ENCODE data around the gene PIMREG. TPM values are rescaled to one million over a fixed set of nuclear protein-coding genes. Genes with fewer than 3 reads are reported as not detected.

Gene PIMREG
- total and polyA plus RNA-seq, 2 experiments from 2014 or later: 11.3 to 70.6 TPM

DNA sequence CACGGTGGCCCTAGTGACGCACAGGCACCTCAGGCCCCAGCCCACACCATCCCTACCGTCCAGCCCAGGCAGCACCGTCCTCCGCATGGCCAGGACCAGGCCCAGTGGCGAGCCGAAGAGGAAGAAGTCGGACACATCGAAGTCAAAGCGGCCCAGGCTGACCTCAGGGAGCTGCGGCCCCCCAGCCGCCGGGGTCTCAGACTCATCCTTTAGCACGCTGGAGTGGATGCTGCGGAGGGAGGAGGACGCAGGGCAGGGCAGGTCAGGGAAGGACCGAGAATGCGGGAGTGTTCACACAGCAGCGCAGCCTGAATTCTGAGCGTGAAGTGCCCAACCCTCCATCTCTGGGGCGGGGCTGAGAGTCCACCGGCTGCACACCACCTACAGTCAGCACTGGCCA is 30.1 kb downstream of the PIMREG start:
- no peak for DNase-seq (ENCODE audit: low read depth in 1 of 2, low spot score in 1 of 2)
- Histone ChIP-seq H3K4me3 (no peak overlapping the region), H3K27me3 (no peaks in the 10 kb centered on the region), H3K4me1 (ENCODE audit: low read depth) (no peaks in the 10 kb centered on the region), H3K36me3 (no peaks in the 10 kb centered on the region), H3K9me3 (ENCODE audit: low read depth) (no peaks in the 10 kb centered on the region), H3K27ac (no peak overlapping the region)
- TF ChIP-seq, protein P1, sequence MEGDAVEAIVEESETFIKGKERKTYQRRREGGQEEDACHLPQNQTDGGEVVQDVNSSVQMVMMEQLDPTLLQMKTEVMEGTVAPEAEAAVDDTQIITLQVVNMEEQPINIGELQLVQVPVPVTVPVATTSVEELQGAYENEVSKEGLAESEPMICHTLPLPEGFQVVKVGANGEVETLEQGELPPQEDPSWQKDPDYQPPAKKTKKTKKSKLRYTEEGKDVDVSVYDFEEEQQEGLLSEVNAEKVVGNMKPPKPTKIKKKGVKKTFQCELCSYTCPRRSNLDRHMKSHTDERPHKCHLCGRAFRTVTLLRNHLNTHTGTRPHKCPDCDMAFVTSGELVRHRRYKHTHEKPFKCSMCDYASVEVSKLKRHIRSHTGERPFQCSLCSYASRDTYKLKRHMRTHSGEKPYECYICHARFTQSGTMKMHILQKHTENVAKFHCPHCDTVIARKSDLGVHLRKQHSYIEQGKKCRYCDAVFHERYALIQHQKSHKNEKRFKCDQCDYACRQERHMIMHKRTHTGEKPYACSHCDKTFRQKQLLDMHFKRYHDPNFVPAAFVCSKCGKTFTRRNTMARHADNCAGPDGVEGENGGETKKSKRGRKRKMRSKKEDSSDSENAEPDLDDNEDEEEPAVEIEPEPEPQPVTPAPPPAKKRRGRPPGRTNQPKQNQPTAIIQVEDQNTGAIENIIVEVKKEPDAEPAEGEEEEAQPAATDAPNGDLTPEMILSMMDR (IDR thresholded peaks at IDR 0.05; ENCODE audit: low read depth, low read length): no peak

DNA sequence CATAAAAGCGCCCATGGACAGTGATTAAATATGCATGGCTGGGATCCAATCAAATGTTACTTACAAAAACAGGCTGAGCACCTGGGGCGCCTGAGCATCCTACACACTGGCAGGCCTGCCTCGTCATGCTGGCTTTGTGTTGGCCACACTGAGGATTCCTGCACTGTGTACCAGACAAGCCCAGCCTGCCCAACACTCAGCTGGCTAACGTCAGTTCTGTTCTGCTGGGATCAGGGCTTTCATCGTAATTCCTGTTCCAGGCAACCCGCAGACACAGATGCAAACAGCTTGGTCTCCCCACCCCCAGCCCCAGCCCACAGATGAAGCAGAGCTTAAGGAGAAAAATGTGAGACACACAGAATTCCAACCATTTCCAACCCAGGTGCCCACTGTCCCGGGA is 30.7 kb downstream of the PIMREG start:
- no peaks in the 10 kb centered on the region for H3K27me3 ChIP-seq
- DNase-seq (ENCODE audit: low read depth in 1 of 2, low spot score in 1 of 2): no peak
- H3K4me3 ChIP-seq: no peak overlapping the region
- H3K36me3 ChIP-seq: no peaks in the 10 kb centered on the region
- TF ChIP-seq, protein P1 (IDR thresholded peaks at IDR 0.05; ENCODE audit: low read depth, low read length): no peak
- H3K4me1 ChIP-seq (ENCODE audit: low read depth): no peaks in the 10 kb centered on the region
- no peaks in the 10 kb centered on the region for H3K9me3 ChIP-seq (ENCODE audit: low read depth)
- no peak overlapping the region for H3K27ac ChIP-seq

DNA sequence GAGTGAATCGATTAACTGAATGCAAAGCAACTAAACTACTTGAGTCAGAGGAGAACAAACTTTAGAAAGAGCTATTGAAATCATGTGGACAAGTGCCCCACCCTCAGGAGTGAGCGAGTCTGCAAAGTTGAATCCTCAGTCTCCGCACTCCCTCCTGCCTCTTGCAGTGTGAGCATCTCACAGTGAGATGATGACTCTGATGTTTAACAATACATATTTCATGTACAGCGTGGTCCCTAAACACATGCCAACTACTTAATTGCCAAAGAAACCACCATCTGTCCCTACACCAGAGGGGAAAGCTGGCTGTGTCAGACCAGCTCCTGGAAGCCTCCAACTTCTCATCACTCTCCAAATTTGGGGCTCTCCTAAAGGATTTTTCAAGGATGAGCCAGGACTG is 31.2 kb downstream of the PIMREG start:
- TF ChIP-seq, protein P1 (IDR thresholded peaks at IDR 0.05; ENCODE audit: low read depth, low read length): no peak
- Histone ChIP-seq H3K4me1 (ENCODE audit: low read depth) (no peaks in the 10 kb centered on the region), H3K27ac (no peak overlapping the region), H3K4me3 (no peak overlapping the region), H3K27me3 (no peaks in the 10 kb centered on the region), H3K36me3 (no peaks in the 10 kb centered on the region), H3K9me3 (ENCODE audit: low read depth) (no peaks in the 10 kb centered on the region)
- no peak for DNase-seq (ENCODE audit: low read depth in 1 of 2, low spot score in 1 of 2)

DNA sequence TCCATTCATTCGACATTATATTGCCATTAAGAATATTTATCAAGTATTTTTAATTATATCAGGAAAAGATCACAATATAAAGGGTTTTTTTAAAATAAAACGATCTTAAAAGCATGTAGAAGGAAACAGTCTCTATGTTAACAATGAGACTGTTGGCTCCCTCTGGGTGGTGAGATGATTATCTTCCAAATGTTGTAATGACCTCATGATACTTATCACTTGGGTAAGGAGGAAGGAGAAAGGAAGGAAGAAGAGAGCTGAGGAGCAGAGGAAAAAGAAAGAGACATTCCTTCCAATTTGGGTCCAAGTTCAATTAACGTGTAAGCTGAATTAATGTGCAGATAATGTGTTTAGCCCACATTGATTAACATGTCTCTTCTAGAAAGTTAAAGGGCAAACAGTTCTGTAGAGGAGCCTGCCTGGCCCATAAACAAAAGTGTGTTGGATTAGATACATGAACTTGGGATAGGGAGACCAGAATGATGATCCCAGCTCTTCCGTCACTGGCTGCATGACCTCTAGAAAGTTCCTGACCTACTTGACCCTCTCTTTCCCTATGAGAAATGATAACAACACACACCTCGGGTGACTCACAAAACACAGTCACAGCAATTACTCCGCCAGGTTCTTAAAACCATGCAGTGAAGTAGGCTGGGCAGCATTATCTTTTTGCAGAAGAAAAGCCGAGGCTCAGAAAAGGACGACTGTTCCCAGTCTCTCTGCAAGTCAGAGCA is 32.0 kb downstream of the PIMREG start:
- H3K36me3 ChIP-seq: no peaks in the 10 kb centered on the region
- H3K4me1 ChIP-seq (ENCODE audit: low read depth): no peaks in the 10 kb centered on the region
- no peaks in the 10 kb centered on the region for H3K9me3 ChIP-seq (ENCODE audit: low read depth)
- DNase-seq (ENCODE audit: low read depth in 1 of 2, low spot score in 1 of 2): no peak
- H3K27me3 ChIP-seq: no peaks in the 10 kb centered on the region
- TF ChIP-seq, protein P1 (IDR thresholded peaks at IDR 0.05; ENCODE audit: low read depth, low read length): no peak
- no peak overlapping the region for H3K4me3 ChIP-seq
- no peak overlapping the region for H3K27ac ChIP-seq

DNA sequence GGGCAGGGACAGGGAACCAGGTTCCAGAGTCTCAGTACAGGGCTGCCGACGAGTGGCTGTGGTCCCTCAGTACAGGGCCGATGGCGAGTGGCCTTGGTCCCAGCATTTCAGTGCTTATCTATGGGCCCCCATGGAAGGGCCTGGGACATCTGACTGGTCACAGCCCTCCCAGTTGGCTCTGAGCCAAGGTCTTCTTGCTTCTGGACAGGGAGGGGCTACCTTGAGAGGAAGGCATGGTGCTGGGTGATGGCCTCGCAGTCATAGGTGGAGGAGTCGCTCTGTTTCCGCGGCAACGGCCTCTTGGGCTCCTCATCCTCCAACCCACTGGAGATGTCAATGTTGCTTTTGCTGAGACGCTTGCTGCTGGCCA is 32.5 kb downstream of the PIMREG start:
- Histone ChIP-seq H3K4me1 (ENCODE audit: low read depth) (no peaks in the 10 kb centered on the region), H3K27ac (no peak overlapping the region), H3K27me3 (no peaks in the 10 kb centered on the region), H3K4me3 (no peak overlapping the region), H3K36me3 (no peaks in the 10 kb centered on the region), H3K9me3 (ENCODE audit: low read depth) (no peaks in the 10 kb centered on the region)
- peak in 1 of 2 donors; percentile 41 for DNase-seq (ENCODE audit: low read depth in 1 of 2, low spot score in 1 of 2)
- TF ChIP-seq, protein P1 (IDR thresholded peaks at IDR 0.05; ENCODE audit: low read depth, low read length): no peak

Data from cardiac muscle cell (in vitro differentiated cells and primary cell).